Head of caudate nucleus (tissue), 42 donors: ENCODE results near the gene CTAGE8.
"Not testable (repeated sequence)": the region's sequence is repeated elsewhere in the genome, so short reads cannot be mapped to it uniquely, and the experiment has no call there.

Experiments used
- DNase-seq, 42 donors: peaks; one replicate each; pipeline versions ENCODE4 v3.0.0 to v3.0.0-alpha.2; 2020 to 2021; ENCODE audit warnings: mixed read lengths in 7 of 42
- intact Hi-C: fragments of 100-400 bp; cut with DNase I; formaldehyde crosslinking; loops from one replicate; pipeline ENCODE4 v1.15.0; 2022

The CTAGE8 gene

DNA sequence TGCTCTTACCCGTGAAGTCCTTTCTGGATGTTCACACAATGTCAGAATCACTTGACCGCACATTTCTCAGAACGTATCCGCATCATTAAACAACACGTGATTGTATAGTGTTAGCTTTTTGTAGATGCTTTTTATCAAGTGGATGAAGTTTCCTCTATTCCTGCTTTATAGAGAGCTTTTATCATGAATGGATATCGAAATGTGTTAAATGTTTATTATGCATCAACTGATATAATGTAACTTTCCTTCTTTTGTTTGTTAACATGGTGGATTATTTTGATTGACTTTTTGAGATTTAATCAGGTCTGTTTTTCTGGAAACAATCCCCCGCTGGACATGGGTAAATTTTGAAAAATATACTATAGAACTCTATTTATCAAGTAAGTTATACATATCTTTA is 4.4 kb downstream of the CTAGE8 start, which contains the start of gene OR2A7:
Gene OR2A7 (minus strand): TSS at position 101 of the 400 bp plus-strand sequence. CDS start 5,164 bp downstream, outside the sequence.
- intact Hi-C loops, DNase-seq: not testable (repeated sequence)

DNA sequence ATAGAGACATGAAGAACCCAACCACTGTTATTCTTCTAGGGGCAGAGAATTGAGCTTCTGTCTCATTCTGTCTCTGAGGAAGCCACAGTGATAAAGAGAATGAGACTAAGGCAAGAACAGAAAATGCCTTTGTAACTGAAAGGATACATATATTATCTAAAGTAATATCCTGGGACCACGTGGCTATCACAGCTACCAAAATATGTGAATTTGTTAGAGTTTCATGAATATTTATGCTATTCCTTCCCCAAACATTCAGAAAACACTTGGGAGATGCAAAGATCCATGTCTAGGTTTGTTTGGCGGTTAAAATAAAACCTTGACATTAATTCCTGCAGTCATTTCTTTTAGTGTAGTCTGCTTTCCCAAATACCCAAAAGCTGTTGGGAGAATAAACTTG is 7.0 kb downstream of the CTAGE8 start:
- intact Hi-C loops, DNase-seq: not testable (repeated sequence)

DNA sequence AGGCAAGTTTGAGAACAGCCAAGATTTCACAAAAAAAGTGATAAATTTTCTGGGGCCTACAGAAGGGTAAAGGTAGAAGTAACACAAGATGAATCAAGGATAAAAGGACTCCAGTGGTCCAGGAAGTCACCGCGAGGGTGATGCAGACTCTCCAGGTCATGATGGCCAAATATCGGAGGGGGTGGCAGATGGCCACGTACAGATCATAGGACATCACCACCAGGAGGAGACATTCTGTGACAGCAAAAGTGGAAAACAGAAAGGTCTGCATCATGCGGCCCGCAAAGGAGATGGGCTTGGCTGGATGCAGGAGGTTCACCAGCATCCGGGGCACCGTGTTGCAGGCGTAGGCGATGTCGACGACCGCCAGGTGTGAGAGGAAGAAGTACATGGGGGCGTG is 10.0 kb downstream of the CTAGE8 start:
- intact Hi-C loops, DNase-seq: not testable (repeated sequence)

DNA sequence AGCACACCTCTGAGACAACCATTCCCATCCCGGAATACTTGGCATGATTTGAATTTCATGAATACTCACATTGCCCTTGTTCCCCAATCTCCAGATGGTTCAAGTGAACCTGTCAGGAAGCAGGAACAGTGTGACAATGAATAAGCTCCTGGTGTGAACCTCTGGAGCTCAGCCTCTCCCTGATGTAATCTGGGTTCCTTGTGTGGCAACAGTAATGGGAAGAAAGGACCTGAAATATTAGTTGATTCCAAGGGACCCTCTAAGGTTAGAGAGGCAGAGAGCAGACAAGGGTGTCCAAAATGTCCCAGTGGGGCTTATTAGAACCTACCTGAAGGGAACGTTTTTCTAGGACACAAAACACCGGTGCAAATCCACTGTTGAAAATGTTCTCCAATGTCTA is 13.0 kb downstream of the CTAGE8 start:
- DNase-seq, result no peak

DNA sequence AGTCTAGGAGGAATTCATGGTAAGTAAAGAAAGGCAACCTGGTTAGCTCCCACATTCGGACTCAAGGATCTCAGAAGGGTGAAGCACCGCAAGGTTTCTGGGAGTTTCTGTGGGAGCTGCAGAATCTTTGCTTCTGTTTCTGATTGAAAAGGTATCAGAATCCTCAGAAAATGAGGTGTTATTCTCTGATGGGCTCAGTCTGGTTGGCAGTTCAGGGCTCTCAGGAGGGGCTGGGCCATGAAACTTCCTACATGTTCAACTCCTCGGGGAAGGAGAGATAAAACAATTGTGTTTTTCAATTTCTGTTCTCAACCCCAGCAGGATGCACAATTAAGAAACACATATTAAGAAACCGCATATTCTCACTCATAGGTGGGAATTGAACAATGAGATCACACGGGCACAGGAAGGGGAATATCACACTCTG is 13.6 kb downstream of the CTAGE8 start:
- intact Hi-C loops, result no loop called here
- DNase-seq, result peak in 3 of 42 donors; percentile 6 to 33 (median 9)

More for the DNA sequence above, 13.0 kb downstream of the CTAGE8 start:
- intact Hi-C loops, result no loop called here

DNA sequence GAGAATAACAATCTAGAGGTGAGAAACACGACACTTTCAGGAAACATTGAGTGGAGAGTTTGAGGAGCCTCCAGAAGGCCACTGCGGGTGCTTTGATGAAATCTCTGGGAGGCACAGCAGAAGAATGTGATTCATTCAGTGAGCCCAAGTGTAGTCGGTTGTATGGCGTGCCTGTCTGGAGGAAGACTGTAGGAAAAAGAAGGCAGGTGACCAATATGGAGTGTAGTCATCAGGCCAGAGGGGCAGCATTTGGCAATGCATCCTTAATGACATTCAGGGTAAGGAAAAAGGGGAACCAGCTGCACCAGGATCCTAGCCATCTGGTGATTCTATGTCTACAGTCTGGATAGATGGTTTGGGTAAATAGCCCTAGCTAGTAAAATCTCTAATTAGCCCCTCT is 16.8 kb downstream of the CTAGE8 start:
- DNase-seq, intact Hi-C loops: not testable (repeated sequence)

DNA sequence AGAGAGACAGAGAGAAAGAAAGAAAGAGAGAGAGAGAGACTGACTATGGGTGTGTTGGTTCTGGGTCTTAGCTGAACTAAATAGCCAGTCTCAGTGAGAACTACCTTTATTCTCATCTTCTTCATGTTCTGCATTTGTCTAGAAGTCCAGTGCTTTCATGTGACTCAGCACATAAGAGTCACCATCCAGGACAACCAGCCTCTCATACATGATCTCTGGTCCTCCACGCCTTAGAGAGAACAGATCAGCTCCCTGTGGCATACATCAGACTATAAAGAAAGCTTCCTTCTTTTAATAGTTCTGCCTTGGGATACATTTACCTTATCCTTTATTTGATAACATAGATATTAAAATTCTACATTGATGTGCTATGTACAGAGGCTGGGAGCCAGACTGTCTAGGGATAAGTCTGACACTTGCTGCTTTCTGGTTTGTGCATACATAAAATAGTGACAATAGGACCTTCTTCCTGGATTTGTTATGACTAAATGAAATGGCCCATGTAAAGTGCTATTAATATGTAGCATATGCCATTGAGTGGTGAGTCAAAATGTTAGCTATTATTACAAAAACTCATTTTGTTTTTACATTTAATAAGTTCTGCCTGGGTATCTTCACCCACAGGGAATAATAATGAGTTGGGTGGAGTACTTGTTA is 21.3 kb downstream of the CTAGE8 start:
- DNase-seq, intact Hi-C loops: not testable (repeated sequence)

DNA sequence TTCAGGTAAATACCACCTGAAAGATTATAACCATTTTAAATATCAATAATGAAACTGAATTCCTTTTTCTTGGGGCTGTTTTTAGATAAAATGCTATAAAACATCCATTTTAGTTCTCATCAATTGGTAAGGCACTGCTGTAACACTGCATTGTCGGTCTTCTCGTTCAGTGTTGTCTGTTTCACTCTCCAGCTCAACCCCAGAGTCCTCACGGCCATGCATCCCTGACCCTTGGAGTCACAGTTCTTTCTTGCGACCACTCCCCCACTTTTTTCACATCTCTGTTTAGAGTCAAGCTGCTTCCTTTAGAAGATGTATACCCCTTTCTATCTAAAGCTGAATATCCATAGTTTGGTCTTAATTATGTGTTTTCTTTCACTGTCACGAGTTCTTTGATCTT is 22.1 kb downstream of the CTAGE8 start:
- intact Hi-C loops, DNase-seq: not testable (repeated sequence)

DNA sequence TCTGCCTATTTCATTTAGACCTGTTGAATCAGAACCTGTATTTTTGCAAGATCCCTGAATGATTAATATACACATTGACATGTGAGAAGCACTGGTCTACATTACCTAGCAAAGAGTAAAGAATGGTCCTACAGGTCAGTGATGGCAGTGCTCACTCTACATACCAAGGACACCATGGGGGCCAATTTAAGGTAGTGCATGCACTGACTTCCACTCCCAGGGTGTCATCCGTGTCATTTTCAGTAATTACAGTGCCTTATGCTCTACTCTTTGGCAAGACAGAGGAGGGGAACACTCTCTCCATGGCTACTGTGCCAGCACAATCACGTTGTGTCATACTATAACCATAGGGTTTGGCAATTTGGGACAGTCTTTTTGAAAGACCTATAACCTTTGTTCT is 23.7 kb downstream of the CTAGE8 start:
- intact Hi-C loops, DNase-seq: not testable (repeated sequence)

DNA sequence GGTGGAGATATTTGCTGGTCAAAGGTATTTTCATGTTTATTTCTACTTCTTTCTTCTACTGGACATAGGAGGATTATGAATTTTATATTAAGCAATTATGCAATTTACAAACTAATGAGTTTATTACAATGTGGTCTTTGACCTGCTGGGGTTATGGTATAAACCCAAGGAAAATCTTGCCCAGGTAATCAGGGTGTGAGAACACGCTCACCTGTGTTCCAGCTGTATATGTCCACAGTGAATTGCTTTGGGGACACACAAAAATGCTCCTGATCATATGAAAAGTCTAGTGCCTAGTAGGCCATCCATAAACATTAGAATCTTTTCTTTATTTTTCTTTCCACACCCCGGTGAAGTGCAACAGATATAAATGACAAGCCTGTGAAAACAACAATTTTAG is 29.7 kb downstream of the CTAGE8 start, which contains the start of gene OR2A42:
Gene OR2A42 (minus strand): TSS at position 241 of the 400 bp plus-strand sequence. CDS start 6,762 bp downstream, outside the sequence.
- intact Hi-C loops, DNase-seq: not testable (repeated sequence)

DNA sequence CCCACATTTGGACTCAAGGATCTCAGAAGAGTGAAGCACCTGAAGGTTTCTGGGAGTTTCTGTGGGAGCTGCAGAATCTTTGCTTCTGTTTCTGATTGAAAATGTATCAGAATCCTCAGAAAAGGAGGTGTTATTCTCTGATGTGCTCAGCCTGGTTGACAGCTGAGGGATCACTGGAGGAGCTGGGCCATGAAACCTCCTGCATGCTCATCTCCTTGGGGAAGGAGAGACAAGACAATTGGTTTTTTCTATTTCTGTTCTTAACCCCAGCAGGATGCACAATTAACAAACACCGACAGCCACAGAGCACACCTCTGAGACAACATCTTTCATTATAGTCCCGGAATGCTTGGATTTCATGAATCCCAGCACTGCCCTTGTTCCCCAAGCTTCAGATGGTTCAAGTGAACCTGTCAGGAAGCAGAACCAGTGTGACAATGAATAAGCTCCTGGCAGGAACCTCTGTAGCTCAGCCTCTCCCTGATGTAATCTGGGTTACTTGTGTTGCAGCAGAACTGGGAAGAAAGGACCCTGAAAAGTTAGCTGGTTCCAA is 30.5 kb downstream of the CTAGE8 start:
- intact Hi-C loops, result not testable (repeated sequence)
- DNase-seq, result peak in 1 of 42 donors; percentile 39

DNA sequence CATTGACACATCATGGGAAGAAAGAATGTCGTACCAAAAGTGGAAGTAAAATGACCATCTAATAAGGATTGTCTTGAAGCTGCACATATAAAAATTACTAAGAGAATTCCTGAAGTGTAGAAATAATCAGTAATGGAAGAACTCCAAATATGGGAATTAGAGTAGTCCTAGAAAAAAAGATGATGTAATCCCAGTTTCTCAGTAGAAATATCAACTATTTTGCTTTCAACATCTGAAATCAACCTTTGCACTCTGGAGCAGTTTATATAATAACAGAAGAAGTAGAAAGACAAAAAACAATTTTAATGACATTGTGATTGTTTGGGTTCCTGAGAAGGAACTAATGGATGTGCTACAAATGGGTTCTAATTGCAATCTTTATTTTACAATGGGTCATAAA is 36.0 kb downstream of the CTAGE8 start:
- DNase-seq, intact Hi-C loops: not testable (repeated sequence)

DNA sequence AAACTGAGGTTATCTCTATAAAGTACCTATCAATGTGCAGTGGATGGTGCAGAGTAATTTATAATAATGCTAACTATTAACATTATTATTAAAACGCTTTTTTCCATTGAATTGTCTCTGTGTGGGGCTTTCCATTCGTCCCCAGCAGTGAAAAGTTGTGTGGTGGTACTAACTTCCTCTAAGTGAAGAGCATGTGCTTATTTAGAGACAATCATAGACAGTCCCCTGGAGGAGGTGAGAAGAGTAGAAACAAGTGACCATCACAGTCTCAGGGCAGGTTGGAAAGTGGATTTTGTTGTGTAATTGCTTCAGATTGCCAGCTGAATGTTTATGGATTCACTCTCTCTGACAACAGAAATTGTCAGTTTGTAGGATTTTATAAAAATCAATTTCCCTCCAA is 38.1 kb downstream of the CTAGE8 start:
- intact Hi-C loops, result not testable (repeated sequence)

DNA sequence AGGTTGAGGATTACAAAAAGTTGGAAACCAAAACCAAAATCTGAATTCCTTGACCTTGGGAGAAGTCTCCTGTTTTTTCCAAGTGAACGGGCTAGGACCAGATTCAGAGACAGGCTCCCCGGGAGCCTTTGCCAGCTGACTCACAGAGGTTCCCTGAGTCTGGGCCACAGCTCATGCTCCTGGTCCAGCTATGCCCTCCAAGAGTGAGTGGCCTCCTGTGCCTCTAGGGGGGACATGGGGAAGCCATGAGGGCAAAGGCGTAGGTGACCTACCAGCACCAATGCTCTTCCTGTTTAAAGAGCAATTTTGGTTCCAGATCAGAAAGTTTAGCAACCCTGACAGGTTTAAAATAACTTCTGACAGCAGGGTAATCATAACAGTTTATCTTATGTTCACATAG is 40.3 kb downstream of the CTAGE8 start:
- DNase-seq, intact Hi-C loops: not testable (repeated sequence)

More for the DNA sequence above, 38.1 kb downstream of the CTAGE8 start:
- DNase-seq, result not testable (repeated sequence)

DNA sequence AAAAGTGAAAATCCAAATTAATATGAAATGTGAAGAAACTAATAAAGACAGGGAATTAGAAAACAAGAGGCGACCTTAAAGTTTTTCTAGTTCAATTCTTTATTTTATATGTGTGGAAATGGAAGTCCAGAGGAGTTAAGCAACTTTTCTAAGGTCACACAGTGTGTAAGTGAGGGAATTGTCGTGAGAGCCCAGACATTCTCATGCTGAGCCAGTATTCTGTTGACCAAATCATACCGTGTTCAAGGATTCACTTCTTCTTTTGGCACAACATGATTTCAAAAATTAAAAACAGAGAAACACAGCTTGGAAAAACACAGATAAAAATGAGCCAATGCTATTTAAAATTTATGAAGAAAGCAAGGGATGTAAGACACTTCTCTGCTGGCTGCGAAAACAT is 42.2 kb downstream of the CTAGE8 start:
- DNase-seq, result peak in 1 of 42 donors; percentile 36

DNA sequence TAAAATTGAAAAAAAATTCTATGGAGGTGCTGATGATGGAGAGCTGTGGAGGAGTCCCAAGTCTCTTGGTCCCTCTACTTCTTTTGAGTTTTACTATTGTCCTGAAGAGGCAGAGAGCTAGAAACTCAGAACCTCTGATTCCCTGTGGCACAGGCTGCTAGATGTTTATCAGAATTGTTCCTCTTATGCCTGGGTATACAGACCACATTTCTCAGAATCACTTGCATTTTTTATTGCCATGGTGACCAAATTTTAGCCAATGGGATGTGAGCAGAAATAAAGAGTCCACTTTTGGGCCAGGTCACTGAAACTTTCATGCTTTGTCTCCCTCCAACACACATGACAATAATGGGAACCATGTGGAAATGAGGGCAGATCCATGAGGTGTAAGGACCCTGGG is 45.4 kb downstream of the CTAGE8 start:
- DNase-seq, intact Hi-C loops: not testable (repeated sequence)

More for the DNA sequence above, 42.2 kb downstream of the CTAGE8 start:
- intact Hi-C loops, result not testable (repeated sequence)

DNA sequence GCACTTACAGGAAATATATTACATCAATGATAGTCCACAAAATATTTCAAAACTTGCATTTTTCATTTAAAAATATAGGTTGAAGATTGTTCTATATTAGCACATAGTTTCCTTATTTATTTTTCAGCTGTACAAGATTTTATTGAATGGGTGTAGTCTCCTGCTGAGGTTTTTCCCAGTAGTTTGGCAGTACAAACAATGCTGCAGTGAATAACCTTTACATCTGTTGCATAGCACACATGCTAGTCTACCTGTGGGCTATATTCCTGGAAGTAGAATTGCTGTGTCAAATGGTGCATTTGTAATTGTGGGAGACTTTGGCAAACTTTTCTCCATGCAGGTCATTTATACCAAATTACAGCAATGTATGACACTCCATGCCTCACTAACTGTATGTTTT is 48.6 kb downstream of the CTAGE8 start:
- DNase-seq, intact Hi-C loops: not testable (repeated sequence)

DNA sequence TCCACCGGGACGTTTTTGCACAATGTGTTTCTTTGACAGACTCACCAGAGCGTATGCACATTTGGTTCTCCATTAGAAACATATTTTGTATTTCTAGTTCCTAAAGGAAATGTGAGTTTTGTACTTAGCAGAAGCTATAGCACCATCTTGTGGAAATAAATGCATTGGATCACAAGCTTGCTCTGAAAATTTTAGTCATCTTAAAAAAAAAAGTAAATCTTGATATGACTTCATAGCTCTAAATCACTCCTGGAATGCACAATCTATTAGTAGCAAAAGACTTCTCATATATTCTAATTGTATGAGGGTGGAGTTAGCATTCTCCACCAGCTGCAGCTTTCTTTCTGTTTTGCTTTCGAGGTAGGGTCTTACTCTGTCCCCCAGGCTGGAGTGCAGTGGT is 49.9 kb downstream of the CTAGE8 start:
- DNase-seq, intact Hi-C loops: not testable (repeated sequence)

DNA sequence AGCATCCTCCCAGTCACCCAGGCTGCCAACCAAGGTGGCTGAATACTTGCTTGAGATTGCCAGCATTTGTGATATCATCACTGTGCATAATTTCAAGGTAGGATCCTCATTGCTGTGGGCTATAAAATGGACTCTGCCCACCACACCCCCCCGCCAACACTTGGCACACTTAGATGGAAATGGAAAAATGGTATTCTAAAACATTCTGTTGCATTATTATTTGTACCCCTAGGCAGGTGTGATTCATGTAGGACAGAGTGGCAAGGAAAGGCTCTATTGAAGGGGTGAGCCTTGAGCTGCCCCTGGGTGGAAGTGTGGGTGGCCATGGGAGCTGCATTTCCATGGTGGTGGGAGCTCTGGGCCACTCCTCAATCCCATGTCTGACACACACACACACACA is 50.5 kb downstream of the CTAGE8 start:
- DNase-seq, intact Hi-C loops: not testable (repeated sequence)

DNA sequence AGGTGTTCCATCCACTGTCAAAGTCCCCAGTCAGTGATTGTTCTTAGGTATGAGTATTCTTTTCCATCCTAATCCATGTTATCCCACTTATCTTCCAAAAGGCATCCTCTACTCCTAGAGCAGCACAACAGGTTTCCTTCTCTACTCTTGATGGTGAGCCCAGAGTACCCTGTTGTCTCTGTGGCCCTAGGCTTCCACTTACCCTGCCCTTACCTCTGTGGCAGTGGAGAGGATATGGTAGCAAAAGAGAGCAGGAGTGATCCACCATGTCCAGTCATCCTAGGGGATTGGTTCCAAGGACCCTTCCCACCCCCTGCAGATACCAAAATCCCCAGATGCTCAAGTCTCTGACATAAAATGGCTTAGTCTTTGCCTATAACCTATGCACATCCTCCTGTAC is 51.9 kb downstream of the CTAGE8 start:
- not testable (repeated sequence) for DNase-seq

More for the DNA sequence above, 51.9 kb downstream of the CTAGE8 start:
- intact Hi-C loops, result not testable (repeated sequence)
